Activated CD4-positive, alpha-beta T cell treated with anti-CD3 and anti-CD28 coated beads, Interleukin-2, Interleukin-4, amounts not matched to agents 100 ng/mL and 50 ng/mL, durations not matched to agents 16 hours and 8 hours (primary cell): ENCODE measurements around the gene CSGALNACT2.

Experiments
- DNase-seq: peaks from one replicate; pipeline ENCODE4 v3.0.0-alpha.2; 2020; ENCODE audit warnings: low spot score

The CSGALNACT2 gene

DNA sequence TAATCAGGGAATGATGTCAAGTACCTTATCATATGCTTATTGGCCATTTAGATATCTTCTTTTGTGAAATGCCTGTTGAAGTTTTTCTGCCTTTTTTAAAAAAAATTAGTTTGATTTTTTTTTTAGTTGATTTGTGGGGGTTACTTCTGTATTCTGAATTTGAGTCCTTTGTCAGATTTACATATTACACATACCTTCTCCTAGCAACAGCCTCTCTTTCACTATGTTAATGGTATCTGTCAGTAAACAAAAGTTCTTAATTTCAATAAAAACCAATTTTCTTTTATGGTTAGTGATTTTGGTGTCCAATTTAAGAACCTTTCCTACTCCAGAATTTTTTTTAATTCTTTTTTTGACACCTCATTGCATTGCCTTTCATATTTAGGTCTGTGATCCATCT lies 52.0 kb downstream of the CSGALNACT2 start:
- no peak for DNase-seq

DNA sequence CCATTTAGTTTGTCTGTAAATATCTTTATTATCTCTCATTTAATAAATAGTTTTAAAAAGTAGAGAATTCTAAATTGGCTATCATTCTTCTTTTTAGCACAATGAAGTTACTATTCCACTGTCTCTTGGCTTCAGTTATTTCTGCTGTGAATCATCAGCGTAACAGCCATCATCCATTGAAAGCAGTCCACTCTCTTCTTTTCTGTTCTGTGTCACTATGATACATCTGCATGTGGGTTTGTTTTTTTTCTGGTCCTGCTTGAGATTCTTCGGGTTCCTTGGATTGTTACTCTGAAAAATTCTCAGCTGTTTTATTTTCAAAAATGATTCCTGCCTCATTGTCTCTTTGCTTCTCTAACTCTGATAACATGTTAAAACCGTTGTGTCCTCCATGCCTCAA lies 52.5 kb downstream of the CSGALNACT2 start:
- no peak for DNase-seq

DNA sequence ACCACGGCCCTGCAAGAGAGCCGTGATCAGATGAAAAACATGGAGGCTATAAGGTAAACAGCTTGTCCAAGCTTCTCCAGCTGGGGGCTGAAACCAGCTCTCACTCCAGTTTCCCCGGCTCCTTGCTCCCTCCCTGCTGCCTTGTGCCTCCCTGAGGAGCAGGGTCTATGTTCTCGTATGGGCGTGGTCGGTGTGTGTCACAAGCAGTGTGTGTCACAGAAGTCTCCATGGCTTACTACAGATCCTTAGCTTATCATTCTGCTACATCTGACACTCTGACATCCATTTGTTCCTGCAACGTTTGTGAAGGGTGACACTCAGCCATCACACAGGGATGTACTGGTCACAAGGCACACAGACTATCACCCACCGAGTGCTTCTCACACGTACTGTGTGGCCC lies 54.6 kb downstream of the CSGALNACT2 start:
- DNase-seq, result no peak

DNA sequence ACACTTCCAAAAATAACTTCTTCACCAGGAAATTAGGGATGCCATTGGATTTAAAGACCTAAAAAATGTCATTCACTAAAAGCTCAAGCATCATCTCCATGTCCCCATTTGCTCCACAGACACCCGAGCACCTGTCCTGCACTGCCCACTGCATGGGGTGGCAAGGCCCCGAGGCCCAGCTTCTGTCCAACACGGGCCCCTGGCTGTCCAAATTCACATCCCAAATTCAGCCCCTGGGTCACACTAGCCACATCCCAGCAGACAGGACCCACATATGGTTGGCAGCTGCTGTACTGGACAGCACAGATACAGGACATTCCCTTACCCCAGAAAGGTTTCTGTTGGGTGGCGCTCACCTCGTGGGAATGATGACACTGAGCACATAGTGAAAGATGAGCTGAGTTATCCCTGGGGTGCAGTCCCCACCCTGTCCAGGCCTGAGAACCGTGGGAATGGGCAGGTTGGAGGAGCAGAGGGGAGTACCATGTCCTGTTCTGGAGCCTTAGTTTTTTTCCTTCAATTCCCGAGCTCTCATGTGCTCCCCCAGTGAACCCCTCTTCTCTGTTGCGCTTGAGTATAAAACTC lies 55.3 kb downstream of the CSGALNACT2 start:
- no peak for DNase-seq

DNA sequence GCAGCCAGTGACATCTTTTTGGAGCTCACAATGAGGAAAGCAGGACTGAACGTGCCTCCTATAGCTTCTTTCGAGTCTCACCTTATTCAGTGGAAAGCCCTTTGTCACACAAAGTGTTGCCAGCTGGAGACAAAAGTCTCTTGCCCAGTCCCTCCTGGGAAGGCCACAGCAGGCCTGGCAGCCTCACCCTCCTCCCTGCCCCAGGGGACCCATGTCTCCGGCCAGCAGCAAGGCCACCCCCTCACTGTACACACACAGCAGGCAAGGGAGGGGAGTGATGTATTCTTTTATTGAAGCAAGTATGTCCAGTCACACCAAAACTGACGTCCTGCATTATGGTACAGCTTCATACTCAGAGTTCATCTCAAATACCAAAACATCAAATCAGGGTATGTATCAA lies 56.0 kb downstream of the CSGALNACT2 start:
- DNase-seq, result no peak

DNA sequence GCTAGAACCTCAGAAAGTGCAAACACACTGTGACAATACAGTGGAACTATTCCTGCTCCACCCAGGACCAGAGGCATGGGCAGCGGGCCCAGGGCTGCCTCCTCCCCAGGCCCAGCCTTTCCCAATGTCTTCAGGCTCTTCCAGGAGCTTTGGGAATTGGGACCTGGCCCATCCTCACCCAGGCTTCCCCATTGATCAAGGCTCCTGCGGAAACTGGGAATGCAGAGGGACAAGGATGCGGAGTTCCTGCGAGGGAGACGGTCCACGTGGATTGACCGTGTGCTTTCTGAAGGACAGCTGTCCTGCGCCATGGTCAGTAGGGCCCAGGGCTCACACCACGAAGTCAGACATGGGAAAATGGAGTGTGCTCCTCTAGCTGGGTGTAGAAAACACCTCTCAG lies 56.6 kb downstream of the CSGALNACT2 start:
- no peak for DNase-seq

DNA sequence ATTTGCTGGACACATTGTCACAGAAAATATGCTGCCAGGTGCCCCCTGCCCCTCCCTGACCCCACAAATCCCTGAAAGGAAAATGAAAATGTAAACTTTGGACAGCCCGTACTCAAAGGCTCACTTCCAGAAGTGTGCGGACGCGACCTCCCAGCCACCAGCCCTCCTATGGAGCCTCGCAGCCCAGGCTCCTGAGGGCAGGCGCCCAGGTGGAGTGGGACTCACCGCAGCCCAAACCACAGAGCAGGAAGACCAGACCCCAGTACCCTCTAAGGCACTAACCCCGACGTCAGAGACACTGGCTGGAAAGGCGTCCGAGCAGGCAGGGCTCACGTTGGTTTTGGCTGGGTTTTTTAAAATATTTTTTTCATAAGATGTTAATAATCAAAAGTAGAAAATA lies 57.3 kb downstream of the CSGALNACT2 start:
- DNase-seq, result no peak

DNA sequence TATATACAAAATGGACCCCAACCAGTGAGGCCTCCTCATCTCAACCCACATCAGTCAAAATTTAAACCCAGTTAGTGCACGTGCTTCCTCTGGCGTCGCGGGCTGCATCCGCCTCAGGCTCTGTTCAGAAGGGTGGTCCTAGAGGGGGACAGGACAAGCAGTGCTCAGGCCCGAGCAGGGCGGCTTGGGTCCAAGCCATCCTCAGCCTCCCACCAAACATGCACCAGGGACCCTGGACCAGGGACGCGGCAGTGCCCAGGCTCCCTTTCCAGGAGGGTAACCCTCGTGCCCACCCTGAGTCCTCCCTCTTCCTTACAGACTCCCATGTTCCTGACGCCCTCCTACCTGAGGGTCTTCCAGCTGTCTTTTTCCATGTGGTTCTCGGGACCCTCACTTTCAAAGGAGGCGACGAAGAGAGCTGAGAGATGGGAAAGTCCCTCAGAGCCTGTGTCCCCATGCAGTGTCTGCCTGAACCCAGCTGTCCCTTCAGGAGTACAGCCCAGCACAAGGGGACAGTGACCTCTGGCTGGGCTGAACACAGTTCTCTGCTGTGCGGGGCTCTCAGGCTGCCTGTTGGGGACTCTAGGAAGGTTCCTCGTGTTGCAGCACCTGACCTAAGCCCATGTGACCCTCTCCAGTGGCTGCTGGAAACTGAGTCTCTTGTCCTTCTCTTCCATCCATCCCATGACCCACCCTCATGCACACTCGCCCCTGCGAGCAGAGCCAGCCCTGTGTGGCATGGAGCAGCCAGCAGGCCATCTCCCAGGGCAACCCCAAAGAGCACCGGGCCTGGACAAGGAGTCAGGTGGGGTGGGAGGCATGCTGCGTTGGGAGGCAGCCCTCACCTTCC lies 58.1 kb downstream of the CSGALNACT2 start:
- no peak for DNase-seq

DNA sequence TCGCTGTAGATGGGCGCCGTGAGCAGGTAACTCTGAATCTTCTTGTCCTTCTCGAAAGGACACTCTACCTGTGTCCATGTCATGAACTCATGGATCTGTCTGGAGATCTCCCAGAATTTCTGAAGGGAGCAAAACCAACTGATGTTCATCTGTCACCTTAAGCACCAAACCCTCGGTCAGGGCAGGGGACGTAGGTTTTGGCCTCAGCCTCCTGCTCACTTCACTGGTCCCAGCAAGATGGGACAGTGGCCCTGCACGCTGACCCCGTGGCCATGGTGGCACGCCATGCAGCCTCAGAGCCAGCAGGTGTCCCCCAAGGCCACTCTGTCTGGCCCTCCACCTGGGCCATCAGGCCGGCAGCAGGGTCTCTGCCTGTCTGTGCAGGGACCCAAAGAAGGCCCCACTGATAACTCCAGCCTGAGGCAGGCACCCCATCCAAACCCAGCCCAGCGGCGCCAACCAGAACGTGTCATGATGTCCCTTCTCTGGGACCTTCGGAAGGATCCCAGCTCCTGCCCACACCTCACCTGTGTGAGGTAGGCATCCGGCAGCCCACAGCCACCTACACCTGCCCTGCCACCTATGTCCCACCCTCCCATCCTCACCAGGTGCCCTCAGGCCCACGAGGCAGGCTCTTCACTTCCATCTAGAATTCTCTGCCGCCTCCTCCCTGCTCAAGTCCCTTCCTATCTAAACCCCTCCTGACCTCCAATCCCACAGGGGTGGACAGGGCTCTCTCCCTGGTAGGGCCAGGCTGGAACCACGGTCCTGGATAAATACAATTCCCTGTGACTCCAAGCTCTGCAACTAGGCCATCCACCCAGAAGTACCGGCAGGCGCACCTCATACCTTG lies 59.0 kb downstream of the CSGALNACT2 start:
- no peak for DNase-seq

DNA sequence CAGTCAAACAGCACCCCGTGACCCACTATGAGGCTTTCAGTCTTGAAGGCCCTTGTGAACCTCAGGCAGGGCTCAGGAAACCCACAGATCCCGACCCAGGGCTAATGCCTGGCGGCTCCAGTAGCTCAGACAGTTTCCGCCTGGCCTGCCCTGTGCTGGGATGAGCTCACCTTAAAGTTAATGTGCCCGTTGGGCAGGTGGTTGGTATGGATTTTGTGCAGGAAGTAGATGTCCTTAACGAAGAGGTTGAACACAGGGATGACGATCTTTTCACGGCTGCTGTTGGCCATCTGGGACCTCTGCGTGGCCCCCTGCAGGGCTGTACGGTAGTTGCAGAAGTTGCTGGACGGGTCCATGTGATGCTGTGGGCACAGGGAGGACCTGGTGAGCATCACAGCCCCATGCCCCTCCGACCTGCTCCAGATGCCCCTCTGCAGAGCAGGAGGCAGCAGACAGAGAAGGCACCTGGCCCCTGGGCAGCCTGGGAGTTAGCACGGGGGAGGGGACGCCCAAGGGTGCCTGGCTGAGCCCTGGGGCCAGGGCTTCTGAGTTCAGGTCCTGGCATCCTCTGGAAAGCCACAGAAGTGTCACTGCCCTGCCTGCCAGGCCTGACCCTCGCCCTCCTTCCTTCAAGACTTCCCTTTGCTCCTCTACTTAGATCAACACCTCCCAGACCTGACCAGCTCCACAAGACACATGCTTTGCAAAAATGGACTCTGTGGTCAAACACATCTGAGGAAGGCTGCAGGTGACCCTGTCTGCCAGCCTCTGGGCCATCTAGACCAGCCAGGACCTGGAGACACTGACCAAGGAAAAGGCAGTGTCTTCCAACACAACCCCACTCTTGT lies 59.8 kb downstream of the CSGALNACT2 start:
- peak; percentile 18 for DNase-seq

DNA sequence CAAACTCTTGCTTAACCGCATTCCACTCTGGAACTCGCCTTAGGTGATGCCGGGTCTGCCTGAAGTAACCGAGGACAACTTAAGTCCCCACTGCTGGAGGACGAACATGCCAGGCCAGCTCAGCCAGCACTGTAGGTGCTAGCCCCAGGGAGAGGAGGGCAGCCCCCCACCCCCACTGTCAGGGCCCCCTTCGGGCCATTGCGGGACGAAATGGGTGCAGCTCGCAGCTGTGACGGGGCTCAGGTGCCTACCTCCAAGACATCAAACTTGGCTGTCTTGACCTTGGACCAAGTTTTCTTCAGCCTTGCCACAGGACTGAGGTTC lies 60.4 kb downstream of the CSGALNACT2 start:
- DNase-seq, result no peak

DNA sequence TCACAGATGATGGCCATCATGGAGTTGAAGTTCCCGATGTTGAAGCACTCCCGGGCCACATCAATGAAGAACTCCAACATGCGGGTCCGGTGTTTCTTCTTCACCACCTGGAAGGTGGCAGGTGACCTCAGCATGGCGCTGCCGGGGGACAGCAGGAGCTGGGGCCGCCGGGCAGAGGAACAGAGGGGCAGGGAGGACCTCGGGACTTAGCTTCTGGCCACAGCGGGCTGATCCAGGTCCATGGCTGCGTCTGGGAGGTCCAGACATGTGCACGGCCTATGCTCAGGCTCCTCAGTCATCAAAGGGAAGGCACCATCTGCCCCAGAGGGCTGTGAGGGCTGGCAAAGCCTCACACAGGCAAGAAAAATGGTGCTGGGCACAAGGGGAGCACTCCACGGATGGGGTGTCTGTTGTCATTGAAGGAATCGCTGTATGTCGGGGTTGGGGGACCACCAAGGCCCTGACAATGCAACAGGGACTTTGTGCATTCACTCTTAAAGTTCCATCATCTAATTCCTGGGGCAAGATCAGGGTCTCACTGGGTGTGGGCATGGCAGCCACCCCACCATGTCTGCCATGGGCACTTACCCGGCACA lies 60.9 kb downstream of the CSGALNACT2 start:
- DNase-seq, result no peak

DNA sequence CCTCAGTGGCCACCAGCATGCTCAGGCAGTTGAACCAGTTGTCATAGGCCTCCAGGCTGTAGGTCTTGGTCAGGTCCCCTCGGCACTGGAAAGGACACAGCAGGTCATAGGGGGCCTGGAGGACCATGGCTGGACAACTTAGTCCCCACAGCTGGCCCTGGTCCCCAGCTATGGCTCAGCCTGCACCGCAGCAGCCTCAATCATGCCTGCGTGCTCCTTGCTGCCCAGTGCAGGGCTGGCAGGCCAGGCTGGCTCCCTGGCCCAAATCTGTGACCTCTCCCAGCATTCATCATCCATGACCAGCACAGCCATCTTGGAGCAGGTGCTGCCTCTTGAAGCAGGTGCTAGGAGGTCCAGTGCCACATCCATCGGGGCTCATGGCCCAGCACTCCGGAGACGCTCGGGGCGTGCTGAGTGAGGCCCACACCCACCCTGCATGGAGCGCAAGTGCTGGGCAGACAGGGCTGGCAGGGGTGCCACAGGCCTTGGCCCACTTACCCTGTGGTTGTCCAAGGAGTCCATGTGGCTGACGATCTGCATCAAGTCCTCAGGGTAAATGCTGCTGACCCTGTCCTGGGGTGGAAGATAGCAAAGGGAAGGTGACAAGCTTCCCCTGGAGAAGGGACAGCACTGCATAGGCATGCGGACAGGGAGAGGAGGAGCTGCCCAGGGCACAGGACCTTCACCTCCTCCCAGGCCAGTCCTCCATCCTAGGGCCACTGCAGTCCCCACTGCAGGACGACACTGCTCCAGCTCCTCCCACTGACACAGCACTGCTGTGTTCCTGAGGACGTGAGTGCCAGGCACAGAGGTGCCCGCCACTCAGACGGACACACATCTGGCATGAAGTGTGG lies 61.7 kb downstream of the CSGALNACT2 start:
- no peak for DNase-seq

DNA sequence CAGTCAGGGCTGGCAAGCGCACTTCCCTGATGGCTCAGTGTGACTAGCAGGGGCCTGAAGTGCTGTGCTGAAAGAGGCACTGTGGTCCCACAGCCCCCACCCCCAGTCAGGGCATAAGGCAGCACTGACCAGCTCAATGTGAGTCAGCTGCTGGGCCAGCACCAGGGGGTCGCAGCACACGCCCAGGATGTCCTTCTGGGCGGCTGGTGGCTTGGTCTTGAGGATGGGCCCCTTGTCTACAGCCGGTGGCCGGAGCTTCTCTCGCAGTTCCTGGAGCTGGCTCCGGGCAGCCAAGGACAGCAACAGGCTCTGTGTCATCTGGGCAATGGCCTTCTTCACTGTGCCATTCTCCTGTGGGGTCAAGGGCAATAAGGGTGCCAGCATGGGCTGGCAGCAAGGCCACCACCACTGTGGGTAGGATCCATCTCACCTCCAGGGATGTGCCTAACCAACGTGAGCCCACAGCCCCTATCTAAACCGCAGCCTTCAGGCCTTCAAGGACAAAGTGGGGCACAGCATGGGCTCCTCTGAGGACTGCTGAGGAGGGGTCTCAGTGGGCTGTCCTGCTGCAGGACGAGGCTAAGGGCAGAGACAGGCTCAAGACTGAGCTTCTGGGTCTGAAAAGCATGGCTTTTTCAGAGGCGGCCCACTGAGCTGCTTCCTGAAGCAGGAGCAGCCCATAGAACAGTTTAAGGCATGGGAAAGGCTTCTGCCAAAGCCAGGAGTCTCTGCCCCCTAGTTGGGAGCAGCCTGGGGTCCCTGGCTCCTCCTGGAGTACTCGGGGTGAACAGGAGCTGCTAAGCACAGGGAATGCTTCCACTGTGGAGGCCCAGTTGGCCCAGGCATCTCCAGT lies 62.5 kb downstream of the CSGALNACT2 start:
- no peak for DNase-seq

DNA sequence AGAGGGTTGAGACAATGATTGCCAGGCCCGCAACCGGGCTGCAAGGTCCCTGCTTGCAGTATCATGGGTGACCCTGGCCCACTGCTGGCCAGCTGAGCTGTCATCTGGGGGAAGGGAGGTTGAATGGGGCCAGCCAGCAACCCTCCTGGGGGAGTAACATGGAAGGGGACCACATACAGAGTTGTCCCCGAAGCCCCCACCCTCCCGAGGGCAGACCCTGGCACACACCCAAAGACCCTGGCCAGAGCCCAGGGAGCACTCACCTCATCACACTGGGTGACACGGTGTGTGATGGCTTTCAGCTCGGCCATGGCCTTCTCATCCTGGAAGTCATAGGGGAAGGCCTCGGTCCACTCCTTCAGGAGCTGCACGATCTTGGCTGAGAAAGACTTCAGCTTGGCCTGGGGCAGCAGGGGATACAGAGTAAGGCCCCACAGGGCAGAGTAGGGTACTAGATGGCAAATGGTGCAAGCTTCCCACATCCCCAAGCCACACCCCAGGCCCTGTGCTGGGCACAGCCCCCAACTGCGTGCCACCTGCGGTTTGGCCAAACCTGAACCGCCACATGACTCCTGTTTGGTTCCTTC lies 63.4 kb downstream of the CSGALNACT2 start:
- DNase-seq, result no peak

DNA sequence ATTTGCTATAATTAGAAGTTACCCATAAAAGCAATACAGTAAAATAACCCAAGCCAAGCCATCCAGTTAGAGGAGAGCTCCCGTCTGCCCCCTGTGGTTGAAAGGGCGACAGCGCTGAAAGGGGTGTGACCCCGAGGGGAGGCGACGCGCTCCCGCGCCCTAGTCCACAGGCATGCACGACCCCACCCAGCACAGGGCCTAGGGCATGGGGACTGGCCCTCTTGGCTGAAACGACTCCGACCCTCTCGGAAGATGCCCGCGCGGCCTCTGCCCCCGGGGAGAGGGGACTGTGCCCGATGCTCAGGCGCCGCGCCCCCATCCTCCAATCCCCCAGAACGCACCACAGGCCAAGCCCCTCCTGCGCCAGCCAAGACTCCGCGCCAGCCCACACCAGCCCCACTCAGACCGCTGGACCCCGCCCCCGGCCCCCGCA lies 64.0 kb downstream of the CSGALNACT2 start:
- DNase-seq, result peak; percentile 67

DNA sequence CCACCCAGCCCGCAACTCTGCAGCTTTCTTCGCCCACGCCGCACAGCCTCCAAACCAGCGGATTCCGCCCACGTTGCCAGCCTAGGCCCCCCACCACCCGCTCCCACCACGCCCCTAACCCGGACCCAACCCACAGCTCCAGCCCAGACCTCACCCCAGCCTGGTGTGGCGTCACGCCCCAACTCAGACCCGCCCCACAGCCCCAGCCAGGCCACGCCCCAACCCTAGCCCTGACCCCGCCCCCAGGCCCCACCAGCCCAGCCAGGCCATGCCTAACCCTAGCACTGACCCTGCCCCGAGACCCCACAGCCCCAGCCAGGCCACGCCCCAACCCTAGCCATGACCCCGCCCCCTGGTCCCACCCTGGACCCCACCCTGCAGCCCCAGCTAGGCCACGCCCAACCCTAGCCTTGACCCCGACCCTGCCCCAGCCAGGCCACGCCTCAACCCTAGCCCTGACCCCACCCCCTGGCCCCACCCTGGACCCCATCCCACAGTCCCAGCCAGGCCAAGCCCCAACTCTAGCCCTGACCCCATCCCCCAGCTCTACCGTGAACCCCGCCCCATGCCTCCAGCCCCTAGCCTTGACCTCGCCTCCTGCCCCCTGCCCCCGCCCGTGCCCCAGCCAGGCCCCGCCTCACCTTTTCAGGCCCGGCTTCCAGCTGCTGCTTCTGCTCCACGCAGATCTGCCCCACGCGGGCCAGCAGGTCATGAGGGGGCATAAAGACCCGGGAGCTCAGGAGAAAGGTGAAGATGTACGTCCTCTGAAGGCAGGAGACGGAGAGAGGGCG lies 64.6 kb downstream of the CSGALNACT2 start:
- DNase-seq, result peak; percentile 44

DNA sequence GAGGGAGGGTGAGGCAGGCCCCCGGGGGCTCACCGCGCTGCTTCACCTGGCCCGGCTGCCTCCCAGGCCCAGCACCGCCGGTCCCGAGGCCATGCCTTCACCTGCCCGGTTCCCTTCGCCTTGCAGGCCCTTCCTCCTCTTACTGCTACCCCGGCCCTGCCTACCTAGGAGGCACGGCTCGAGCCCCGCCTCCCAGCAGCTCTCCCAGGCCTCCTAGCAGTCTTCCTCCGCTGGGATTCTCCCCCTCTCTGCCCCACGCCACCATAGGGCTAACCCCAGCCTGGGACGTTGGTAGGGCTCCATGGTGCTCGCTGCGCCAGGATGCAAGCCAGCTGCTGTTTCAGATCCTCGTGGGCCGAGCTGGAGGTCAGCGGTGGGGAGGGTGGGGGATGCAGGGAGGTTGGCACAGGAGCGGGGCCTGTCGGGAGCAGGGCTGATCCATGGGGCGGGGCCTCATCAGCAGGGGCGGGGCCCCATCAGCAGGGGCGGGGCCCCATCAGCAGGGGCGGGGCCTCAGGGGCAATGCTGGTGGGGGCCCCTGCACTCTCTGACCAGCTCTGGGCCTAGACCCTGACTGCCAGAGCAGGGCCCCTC lies 65.3 kb downstream of the CSGALNACT2 start:
- DNase-seq, result no peak
